A549 (cell line): Measurements from ENCODE around the gene GPM6B.

Source experiments
- CEBPB ChIP-seq, 2 experiments: fragments of >200 bp in 1 of 2; sonication (Bioruptor Twin) in 1 of 2; formaldehyde crosslinking in 1 of 2; IDR thresholded peaks; 2 replicates each; pipeline ENCODE4 v1.6.1; 2012 to 2016
- ESRRA ChIP-seq: fragments of 150-350 bp; IDR thresholded peaks from 2 replicates; pipeline ENCODE4 v1.6.1; 2014; ENCODE audit warnings: mild to moderate bottlenecking, low read length, borderline replicate concordance
- NFE2L2 ChIP-seq: fragments of 150-350 bp; conservative IDR thresholded peaks from 2 replicates; pipeline ENCODE4 v1.6.1; 2014; ENCODE audit warnings: low read length
- RAD21 ChIP-seq, 2 experiments: fragments of >200 bp in 1 of 2; sonication (Bioruptor Twin) in 1 of 2; formaldehyde crosslinking in 1 of 2; IDR thresholded peaks in 1 of 2; conservative IDR thresholded peaks in 1 of 2; 2 replicates in 1 of 2; 3 replicates in 1 of 2; pipeline ENCODE4 v1.6.1; 2012 to 2018; ENCODE audit warnings: inconsistent platforms in 1 of 2
- RCOR1 ChIP-seq: fragments of 150-350 bp; IDR thresholded peaks from 2 replicates; pipeline ENCODE4 v1.6.1; 2014; ENCODE audit warnings: antibody characterized with exemption, low read length, low read depth
- TF ChIP-seq, protein P1 (sequence below): fragments of >200 bp; sonication (Bioruptor Twin); formaldehyde crosslinking; IDR thresholded peaks from 3 replicates; pipeline ENCODE4 v1.5.1; 2016
- TF ChIP-seq, protein P2 (sequence below): fragments of 150-350 bp; IDR thresholded peaks from 2 replicates; pipeline ENCODE4 v1.6.1; 2014; ENCODE audit warnings: low read depth, mild to moderate bottlenecking, low read length
- TF ChIP-seq, protein P3 (sequence below): IDR thresholded peaks from 2 replicates; pipeline ENCODE4 v1.6.1; 2012

DNA sequence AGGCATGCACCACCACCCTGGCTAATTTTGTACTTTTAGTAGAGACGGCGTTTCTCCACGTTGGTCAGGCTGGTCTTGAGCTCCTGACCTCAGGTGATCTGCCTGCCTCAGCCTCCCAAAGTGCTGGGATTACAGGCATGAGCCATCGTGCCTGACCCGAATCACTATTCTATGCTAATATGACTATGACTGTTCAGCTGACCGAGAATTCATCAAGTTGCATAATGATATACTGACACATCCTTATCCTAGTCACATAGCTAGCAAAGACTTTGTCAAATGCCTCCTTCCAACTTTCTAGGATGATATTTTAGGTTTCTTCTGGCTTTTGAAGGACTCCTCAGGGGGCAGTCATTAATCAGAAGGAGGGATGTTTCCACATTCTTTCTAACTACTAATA is 4.8 kb upstream of the GPM6B start:
- TF ChIP-seq, protein P1, sequence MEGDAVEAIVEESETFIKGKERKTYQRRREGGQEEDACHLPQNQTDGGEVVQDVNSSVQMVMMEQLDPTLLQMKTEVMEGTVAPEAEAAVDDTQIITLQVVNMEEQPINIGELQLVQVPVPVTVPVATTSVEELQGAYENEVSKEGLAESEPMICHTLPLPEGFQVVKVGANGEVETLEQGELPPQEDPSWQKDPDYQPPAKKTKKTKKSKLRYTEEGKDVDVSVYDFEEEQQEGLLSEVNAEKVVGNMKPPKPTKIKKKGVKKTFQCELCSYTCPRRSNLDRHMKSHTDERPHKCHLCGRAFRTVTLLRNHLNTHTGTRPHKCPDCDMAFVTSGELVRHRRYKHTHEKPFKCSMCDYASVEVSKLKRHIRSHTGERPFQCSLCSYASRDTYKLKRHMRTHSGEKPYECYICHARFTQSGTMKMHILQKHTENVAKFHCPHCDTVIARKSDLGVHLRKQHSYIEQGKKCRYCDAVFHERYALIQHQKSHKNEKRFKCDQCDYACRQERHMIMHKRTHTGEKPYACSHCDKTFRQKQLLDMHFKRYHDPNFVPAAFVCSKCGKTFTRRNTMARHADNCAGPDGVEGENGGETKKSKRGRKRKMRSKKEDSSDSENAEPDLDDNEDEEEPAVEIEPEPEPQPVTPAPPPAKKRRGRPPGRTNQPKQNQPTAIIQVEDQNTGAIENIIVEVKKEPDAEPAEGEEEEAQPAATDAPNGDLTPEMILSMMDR, result no peak
- no peak for TF ChIP-seq RCOR1
- TF ChIP-seq, protein P2, sequence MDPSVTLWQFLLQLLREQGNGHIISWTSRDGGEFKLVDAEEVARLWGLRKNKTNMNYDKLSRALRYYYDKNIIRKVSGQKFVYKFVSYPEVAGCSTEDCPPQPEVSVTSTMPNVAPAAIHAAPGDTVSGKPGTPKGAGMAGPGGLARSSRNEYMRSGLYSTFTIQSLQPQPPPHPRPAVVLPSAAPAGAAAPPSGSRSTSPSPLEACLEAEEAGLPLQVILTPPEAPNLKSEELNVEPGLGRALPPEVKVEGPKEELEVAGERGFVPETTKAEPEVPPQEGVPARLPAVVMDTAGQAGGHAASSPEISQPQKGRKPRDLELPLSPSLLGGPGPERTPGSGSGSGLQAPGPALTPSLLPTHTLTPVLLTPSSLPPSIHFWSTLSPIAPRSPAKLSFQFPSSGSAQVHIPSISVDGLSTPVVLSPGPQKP, result no peak
- no peak for TF ChIP-seq CEBPB (IDR thresholded peaks at IDR 0.05)
- no peak for TF ChIP-seq ESRRA
- no peak for TF ChIP-seq RAD21 (conservative IDR thresholded peaks at IDR 0.05 in 1 of 2, IDR thresholded peaks at IDR 0.05 in 1 of 2)
- TF ChIP-seq, protein P3, sequence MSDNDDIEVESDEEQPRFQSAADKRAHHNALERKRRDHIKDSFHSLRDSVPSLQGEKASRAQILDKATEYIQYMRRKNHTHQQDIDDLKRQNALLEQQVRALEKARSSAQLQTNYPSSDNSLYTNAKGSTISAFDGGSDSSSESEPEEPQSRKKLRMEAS, result no peak
- no peak for TF ChIP-seq NFE2L2
